K562 (cell line): ENCODE data around the gene C6orf89. TPM values are rescaled to one million over a fixed set of nuclear protein-coding genes. Genes with fewer than 3 reads are reported as not detected.

Experiments
- ADNP ChIP-seq: fragments of 200-800 bp; sonication (Bioruptor generic); IDR thresholded peaks from 2 replicates; pipeline ENCODE4 v1.6.1; 2016; ENCODE audit warnings: missing genetic modification characterization, missing compliant biosample characterization
- GTF2E2 ChIP-seq: fragments of 200-800 bp; sonication (Bioruptor generic); IDR thresholded peaks from 2 replicates; pipeline ENCODE4 v1.6.1; 2016; ENCODE audit warnings: missing genetic modification characterization, missing compliant biosample characterization
- HMG20A ChIP-seq: fragments of 450-650 bp; formaldehyde crosslinking; conservative IDR thresholded peaks from 2 replicates; pipeline ENCODE4 v1.4.0; 2020; ENCODE audit warnings: mild to moderate bottlenecking, mixed read lengths
- ILF3 ChIP-seq: fragments of 450-650 bp; IDR thresholded peaks from 2 replicates; pipeline ENCODE4 v1.6.1; 2018; ENCODE audit warnings: antibody characterized with exemption, mild to moderate bottlenecking, moderate library complexity, borderline replicate concordance
- MAZ ChIP-seq, 2 experiments: fragments of 450-650 bp in 1 of 2; sonication (generic) in 1 of 2; formaldehyde crosslinking; IDR thresholded peaks in 1 of 2; conservative IDR thresholded peaks in 1 of 2; 2 replicates each; pipeline versions ENCODE4 v1.4.0 to v1.5.0; 2020; ENCODE audit warnings: mild to moderate bottlenecking in 1 of 2, missing genetic modification reagents in 1 of 2
- MCM5 ChIP-seq: fragments of 450-650 bp; IDR thresholded peaks from 2 replicates; pipeline ENCODE4 v1.6.1; 2016; ENCODE audit warnings: low read depth
- MIER1 ChIP-seq: fragments of 450-650 bp; IDR thresholded peaks from 2 replicates; pipeline ENCODE4 v1.6.1; 2016; ENCODE audit warnings: antibody characterized with exemption, mild to moderate bottlenecking, low read depth
- NEUROD1 ChIP-seq: fragments of 150-350 bp; IDR thresholded peaks from 2 replicates; pipeline ENCODE4 v1.6.1; 2014; ENCODE audit warnings: borderline replicate concordance, low read length, low read depth; ENCODE audit not compliant: partially characterized antibody
- NR2F6 ChIP-seq: fragments of 450-650 bp; formaldehyde crosslinking; IDR thresholded peaks from 2 replicates; pipeline ENCODE4 v1.4.0; 2020; ENCODE audit warnings: mild to moderate bottlenecking
- POLR2B ChIP-seq: fragments of 450-650 bp; IDR thresholded peaks from 2 replicates; pipeline ENCODE4 v1.6.1; 2018; ENCODE audit warnings: low read depth; ENCODE audit not compliant: partially characterized antibody
- PTBP1 ChIP-seq: fragments of 200-400 bp; formaldehyde crosslinking; IDR thresholded peaks from 2 replicates; pipeline ENCODE4 v1.6.1; 2017; ENCODE audit warnings: low read depth, low read length
- SREBF1 ChIP-seq: fragments of 150-350 bp; IDR thresholded peaks from 2 replicates; pipeline ENCODE4 v1.6.1; 2014; ENCODE audit warnings: antibody characterized with exemption, low read depth, low read length, borderline replicate concordance
- ZNF12 ChIP-seq: sonication (generic); formaldehyde crosslinking; IDR thresholded peaks from 2 replicates; pipeline ENCODE4 v1.4.0; 2020; ENCODE audit warnings: mild to moderate bottlenecking, missing genetic modification reagents
- ZNF277 ChIP-seq: fragments of 250-450 bp; sonication (Bioruptor Pico); IDR thresholded peaks from 2 replicates; pipeline ENCODE4 v1.8.0; 2022; ENCODE audit warnings: inconsistent platforms, mild to moderate bottlenecking, moderate library complexity, borderline replicate concordance
- ZNF354B ChIP-seq: fragments of 250-450 bp; sonication (Bioruptor Pico); IDR thresholded peaks from 2 replicates; pipeline ENCODE4 v1.4.0; 2020
- ZNF407 ChIP-seq: fragments of 450-650 bp; IDR thresholded peaks from 2 replicates; pipeline ENCODE4 v1.6.1; 2016; ENCODE audit warnings: low read depth
- ZNF717 ChIP-seq: fragments of 250-450 bp; sonication (Bioruptor Pico); IDR thresholded peaks from 2 replicates; pipeline ENCODE4 v1.5.0; 2021
- ZZZ3 ChIP-seq: fragments of 450-650 bp; IDR thresholded peaks from 2 replicates; pipeline ENCODE4 v1.6.1; 2016; ENCODE audit warnings: antibody characterized with exemption, mild to moderate bottlenecking, moderate library complexity
- polyA plus RNA-seq, 8 experiments: library from polyadenylated mRNA; depleted of rRNA in 4 of 8; stranded (reverse) in 5 of 8; unstranded in 3 of 8; fragments of >200 nt; fragmentation: Nextera tagmentation in 2 of 8; fragmentation: Illumina TruSeq in 1 of 8; extraction: Ambion mirVana in 2 of 8; extraction: Trizol in 1 of 8; gene quantifications; 2 replicates each; pipeline versions ENCODE4 v1.2.1 to v1.2.3, GENCODE V29; 2011 to 2014; ENCODE audit warnings: inconsistent platforms in 1 of 8, missing spikeins in 1 of 8
- total RNA-seq, 7 experiments: library from RNA; depleted of rRNA in 6 of 7; stranded (reverse); fragments of >200 nt in 6 of 7; fragmentation: Illumina TruSeq in 2 of 7; extraction: Trizol in 2 of 7; gene quantifications; 2 replicates each; pipeline versions ENCODE4 v1.2.1 to v1.2.3, GENCODE V29; 2011 to 2021; ENCODE audit warnings: low replicate concordance in 1 of 7

C6orf89 gene
- total and polyA plus RNA-seq, 9 of the 15 experiments (the other 6 are each of a cell fraction or from before 2014, with no cell fraction given), result 35.2 to 111 (median 58.5) TPM

- TF ChIP-seq ZNF407 (no peak), MAZ (CRISPR knock-in tag; conservative IDR thresholded peaks at IDR 0.05 in 1 of 2, IDR thresholded peaks at IDR 0.05 in 1 of 2) (peak; percentile 98), ZZZ3 (peak; percentile 65; the same call in 1 of the 2 replicates), ZNF12 (CRISPR knock-in tag) (no peak), ZNF354B (no peak), ZNF277 (CRISPR knock-in tag) (no peak), HMG20A (CRISPR knock-in tag) (no peak), NEUROD1 (no peak), SREBF1 (0 out of 2 replicates have a peak, but pooled peaks have one; percentile 43), ZNF717 (CRISPR knock-in tag) (no peak), NR2F6 (no peak; the same call in 1 of the 2 replicates), GTF2E2 (tag) (no peak), POLR2B (peak; percentile 63), PTBP1 (no peak), MCM5 (no peak), ADNP (tag) (no peak), ILF3 (no peak), MIER1 (no peak)
These were observed at the start of gene C6orf89 (continued) for GRCh38 chr6:36885461-36886401.
